ENCODE results near the gene CCPG1.

Gene CCPG1

DNA sequence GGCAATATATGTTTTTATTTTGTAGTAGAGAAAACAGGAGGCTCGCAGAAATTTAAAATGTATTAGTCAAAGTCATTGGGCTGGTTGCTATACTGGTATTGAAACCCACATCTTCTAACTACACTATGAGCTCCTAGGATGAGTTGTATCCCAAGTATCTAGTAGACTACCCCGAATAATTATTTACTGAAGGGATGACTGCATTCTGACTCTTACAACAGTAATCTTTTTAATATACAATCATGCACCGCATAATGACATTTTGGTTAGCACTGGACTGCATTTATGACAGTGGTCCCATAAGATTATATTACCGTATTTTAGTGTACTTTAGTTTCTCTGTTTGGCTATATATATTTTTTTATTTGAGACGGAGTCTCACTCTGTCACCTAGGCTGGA is 73.8 kb downstream of the CCPG1 start (continued):
- TF ChIP-seq, protein P1, sequence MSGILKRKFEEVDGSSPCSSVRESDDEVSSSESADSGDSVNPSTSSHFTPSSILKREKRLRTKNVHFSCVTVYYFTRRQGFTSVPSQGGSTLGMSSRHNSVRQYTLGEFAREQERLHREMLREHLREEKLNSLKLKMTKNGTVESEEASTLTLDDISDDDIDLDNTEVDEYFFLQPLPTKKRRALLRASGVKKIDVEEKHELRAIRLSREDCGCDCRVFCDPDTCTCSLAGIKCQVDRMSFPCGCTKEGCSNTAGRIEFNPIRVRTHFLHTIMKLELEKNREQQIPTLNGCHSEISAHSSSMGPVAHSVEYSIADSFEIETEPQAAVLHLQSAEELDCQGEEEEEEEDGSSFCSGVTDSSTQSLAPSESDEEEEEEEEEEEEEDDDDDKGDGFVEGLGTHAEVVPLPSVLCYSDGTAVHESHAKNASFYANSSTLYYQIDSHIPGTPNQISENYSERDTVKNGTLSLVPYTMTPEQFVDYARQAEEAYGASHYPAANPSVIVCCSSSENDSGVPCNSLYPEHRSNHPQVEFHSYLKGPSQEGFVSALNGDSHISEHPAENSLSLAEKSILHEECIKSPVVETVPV (CRISPR knock-in tag; IDR thresholded peaks at IDR 0.05), result no peak
- TF ChIP-seq PPARA (CRISPR knock-in tag; IDR thresholded peaks at IDR 0.05; ENCODE audit: borderline replicate concordance) (no peak), TSHZ2 (CRISPR knock-in tag; IDR thresholded peaks at IDR 0.05) (no peak)

DNA sequence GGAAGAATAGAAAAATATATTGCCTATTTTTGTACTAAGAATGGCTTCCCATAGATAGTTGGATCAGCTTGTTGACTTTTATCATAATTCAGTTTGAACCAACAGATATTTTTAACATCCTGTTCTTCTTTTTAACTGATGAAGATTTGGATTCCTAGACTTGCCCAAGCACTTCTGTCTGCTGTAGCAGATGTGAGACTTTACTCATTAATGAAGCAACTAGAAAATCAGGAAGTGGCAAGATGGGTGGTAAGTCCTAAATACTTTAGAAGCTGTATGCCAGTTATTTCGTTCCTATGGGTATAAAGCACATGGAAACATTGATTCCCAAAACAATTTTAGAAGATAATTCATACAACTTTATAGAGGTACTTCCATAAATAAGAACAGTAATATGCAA is 80.8 kb downstream of the CCPG1 start:
- TF ChIP-seq ZFP3 (CRISPR knock-in tag; IDR thresholded peaks at IDR 0.05) (no peak), ISL1 (CRISPR knock-in tag; IDR thresholded peaks at IDR 0.05) (no peak), ZNF565 (CRISPR knock-in tag; conservative IDR thresholded peaks at IDR 0.05; ENCODE audit: low read depth) (no peak), PPARA (CRISPR knock-in tag; IDR thresholded peaks at IDR 0.05; ENCODE audit: borderline replicate concordance) (no peak), ZFP30 (CRISPR knock-in tag; IDR thresholded peaks at IDR 0.05) (no peak), RARB (CRISPR knock-in tag; IDR thresholded peaks at IDR 0.05) (no peak), OSR1 (CRISPR knock-in tag; IDR thresholded peaks at IDR 0.05) (no peak)
- no peak for ATAC-seq

DNA sequence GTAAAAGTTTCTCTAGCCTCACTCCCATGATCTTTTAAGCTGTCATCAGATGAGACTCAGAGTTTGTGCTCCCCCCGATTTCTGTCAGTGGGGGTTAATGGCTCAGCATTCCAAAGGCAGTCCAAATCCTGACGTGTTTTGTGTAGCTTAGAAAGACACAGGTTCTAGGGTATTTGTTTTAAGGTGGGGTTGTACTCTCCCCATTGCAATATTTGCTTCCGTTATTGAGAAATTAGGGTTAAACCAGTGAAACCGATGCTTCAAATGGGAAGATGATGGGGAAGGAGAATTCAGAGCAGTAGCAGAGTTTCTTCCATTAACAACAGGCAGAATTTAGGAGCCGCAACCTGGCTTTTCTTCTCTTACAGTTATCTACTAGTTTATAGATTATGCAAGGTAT is 85.7 kb downstream of the CCPG1 start:
- ATAC-seq, result no peak
- TF ChIP-seq, protein P1 (CRISPR knock-in tag; IDR thresholded peaks at IDR 0.05), result no peak
- TF ChIP-seq PATZ1 (CRISPR knock-in tag; IDR thresholded peaks at IDR 0.05; ENCODE audit: borderline replicate concordance) (no peak), BACH2 (CRISPR knock-in tag; IDR thresholded peaks at IDR 0.05; ENCODE audit: borderline replicate concordance) (no peak)
- TF ChIP-seq, protein P2, sequence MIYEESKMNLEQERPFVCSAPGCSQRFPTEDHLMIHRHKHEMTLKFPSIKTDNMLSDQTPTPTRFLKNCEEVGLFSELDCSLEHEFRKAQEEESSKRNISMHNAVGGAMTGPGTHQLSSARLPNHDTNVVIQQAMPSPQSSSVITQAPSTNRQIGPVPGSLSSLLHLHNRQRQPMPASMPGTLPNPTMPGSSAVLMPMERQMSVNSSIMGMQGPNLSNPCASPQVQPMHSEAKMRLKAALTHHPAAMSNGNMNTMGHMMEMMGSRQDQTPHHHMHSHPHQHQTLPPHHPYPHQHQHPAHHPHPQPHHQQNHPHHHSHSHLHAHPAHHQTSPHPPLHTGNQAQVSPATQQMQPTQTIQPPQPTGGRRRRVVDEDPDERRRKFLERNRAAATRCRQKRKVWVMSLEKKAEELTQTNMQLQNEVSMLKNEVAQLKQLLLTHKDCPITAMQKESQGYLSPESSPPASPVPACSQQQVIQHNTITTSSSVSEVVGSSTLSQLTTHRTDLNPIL (CRISPR knock-in tag; IDR thresholded peaks at IDR 0.05; ENCODE audit: low read depth), result no peak

DNA sequence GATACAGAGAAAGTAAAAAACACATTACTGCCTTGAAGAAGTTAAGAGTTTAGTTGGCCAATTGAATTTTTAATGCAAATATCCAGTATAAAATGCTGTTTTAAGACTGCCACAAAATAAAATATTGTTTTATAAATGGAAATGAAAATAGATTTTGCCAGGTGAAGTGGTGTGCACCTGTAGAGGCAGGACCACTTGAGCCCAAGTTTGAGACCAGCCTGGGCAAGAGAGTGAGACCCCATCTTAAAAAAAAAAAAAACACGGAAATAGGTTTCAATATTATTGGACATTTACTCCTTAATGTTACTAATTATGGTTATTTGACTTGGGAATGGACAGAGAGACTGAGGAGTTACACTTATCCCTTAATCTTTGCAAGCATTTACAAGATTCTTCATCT is 87.2 kb downstream of the CCPG1 start:
- ATAC-seq, result no peak
- TF ChIP-seq TSHZ2 (CRISPR knock-in tag; IDR thresholded peaks at IDR 0.05), result no peak
- TF ChIP-seq GLIS3 (CRISPR knock-in tag; IDR thresholded peaks at IDR 0.05), result no peak
- TF ChIP-seq PPARA (CRISPR knock-in tag; IDR thresholded peaks at IDR 0.05; ENCODE audit: borderline replicate concordance), result no peak
- TF ChIP-seq PATZ1 (CRISPR knock-in tag; IDR thresholded peaks at IDR 0.05; ENCODE audit: borderline replicate concordance), result no peak
- no peak for TF ChIP-seq ISL1 (CRISPR knock-in tag; IDR thresholded peaks at IDR 0.05)
- TF ChIP-seq, protein P3, sequence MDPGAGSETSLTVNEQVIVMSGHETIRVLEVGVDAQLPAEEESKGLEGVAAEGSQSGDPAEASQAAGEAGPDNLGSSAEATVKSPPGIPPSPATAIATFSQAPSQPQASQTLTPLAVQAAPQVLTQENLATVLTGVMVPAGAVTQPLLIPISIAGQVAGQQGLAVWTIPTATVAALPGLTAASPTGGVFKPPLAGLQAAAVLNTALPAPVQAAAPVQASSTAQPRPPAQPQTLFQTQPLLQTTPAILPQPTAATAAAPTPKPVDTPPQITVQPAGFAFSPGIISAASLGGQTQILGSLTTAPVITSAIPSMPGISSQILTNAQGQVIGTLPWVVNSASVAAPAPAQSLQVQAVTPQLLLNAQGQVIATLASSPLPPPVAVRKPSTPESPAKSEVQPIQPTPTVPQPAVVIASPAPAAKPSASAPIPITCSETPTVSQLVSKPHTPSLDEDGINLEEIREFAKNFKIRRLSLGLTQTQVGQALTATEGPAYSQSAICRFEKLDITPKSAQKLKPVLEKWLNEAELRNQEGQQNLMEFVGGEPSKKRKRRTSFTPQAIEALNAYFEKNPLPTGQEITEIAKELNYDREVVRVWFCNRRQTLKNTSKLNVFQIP (CRISPR knock-in tag; IDR thresholded peaks at IDR 0.05; ENCODE audit: borderline replicate concordance, low read depth), result no peak
- TF ChIP-seq ARNTL (CRISPR knock-in tag; IDR thresholded peaks at IDR 0.05; ENCODE audit: borderline replicate concordance, low read depth), result no peak
- TF ChIP-seq ZNF565 (CRISPR knock-in tag; conservative IDR thresholded peaks at IDR 0.05; ENCODE audit: low read depth), result no peak
- TF ChIP-seq RARB (CRISPR knock-in tag; IDR thresholded peaks at IDR 0.05), result no peak
- TF ChIP-seq CSDC2 (CRISPR knock-in tag; IDR thresholded peaks at IDR 0.05), result no peak
- no peak for TF ChIP-seq TOX (CRISPR knock-in tag; IDR thresholded peaks at IDR 0.05; ENCODE audit: borderline replicate concordance)
- no peak for TF ChIP-seq ZNF70 (CRISPR knock-in tag; IDR thresholded peaks at IDR 0.05)
- no peak for TF ChIP-seq ZFP30 (CRISPR knock-in tag; IDR thresholded peaks at IDR 0.05)
